Measurements from ENCODE around the gene GOLGA6A. TPM values are rescaled to one million over a fixed set of nuclear protein-coding genes. Genes with fewer than 3 reads are reported as not detected.

Gene GOLGA6A
- total and polyA plus RNA-seq, 2 donors (not counting 1 experiment from before 2014, with no cell fraction given): 0.31 to 1.0 TPM

GRCh38 chr15:74127255-74127953, 45.1 kb upstream of the GOLGA6A start:
- Histone ChIP-seq H4K20me1 (ENCODE audit: control insufficient read depth, insufficient read depth, low read length, poor library complexity, severe bottlenecking) (no peaks in the 10 kb centered on the region), H3K9ac (ENCODE audit: low read length) (peak overlapping the region; percentile 42), H3K9me3 (ENCODE audit: control extremely low read depth in 1 of 3, control insufficient read depth in 2 of 3, insufficient read depth in 1 of 3, low read length in 2 of 3) (peaks cover 0 to 45% (median 3%) of the 10 kb centered on the region in 3 donors), H3K27me3 (replicated peaks in 1 of 4; ENCODE audit: control extremely low read depth in 1 of 4, control insufficient read depth in 3 of 4, insufficient read depth in 4 of 4, low read length in 3 of 4) (peaks cover 0 to 59% (median 38%) of the 10 kb centered on the region in 4 experiments), H3K4me1 (ENCODE audit: control insufficient read depth in 2 of 2, insufficient read depth in 2 of 2, low read length in 2 of 2) (peaks cover 66 to 67% of the 10 kb centered on the region in 2 donors), H2AFZ (ENCODE audit: insufficient read depth, low read depth, low read length, poor library complexity, severe bottlenecking) (peak overlapping the region; percentile 60), H3K4me2 (replicated peaks; ENCODE audit: low read depth, low read length, poor library complexity, severe bottlenecking) (peak overlapping the region; percentile 79), H3K27ac (ENCODE audit: low read length in 2 of 2) (no peak overlapping the region), H3K36me3 (replicated peaks in 1 of 2; ENCODE audit: control extremely low read depth in 1 of 2, control insufficient read depth in 1 of 2, extremely low read depth in 1 of 2, insufficient read depth in 2 of 2, low read length in 1 of 2) (no peaks in the 10 kb centered on the region), H3K4me3 (ENCODE audit: control extremely low read depth in 1 of 5, extremely low read depth in 1 of 5, insufficient read depth in 1 of 5, low read depth in 2 of 5, low read length in 4 of 5) (peak overlapping the region in 3 of 5 experiments; percentile 30 to 50 (median 38)), H3K79me2 (ENCODE audit: control insufficient read depth, insufficient read depth, low read length) (no peaks in the 10 kb centered on the region)
- H3K4me3 Mint-ChIP-seq: peak overlapping the region; percentile 78
- peaks cover 47% of the 10 kb centered on the region for H3K27me3 Mint-ChIP-seq
- ChIA-PET CTCF (interaction anchor here (1.0 to 1.9 kb wide), 5 partner anchors 15 to 195 kb away, joined by 3 to 6 read pairs (median 4); no protein-coding TSS in a partner anchor), POLR2A (interaction anchor here (0.6 kb wide), 1 partner anchor 272 kb away, joined by 3 read pairs; no protein-coding TSS in a partner anchor)
- H3K27ac Mint-ChIP-seq: peak overlapping the region; percentile 41
- peaks cover 61% of the 10 kb centered on the region for H3K4me1 Mint-ChIP-seq
- intact Hi-C loops (cut with micrococcal nuclease): loop anchor here (1.0 kb wide), 4 partner anchors 9 to 195 kb away; no protein-coding TSS in a partner anchor
- H3K9me3 Mint-ChIP-seq (ENCODE audit: insufficient read depth): no peaks in the 10 kb centered on the region
- DNase-seq: peak; percentile 86
- ATAC-seq (ENCODE audit: low read depth): peak; percentile 83
- WGBS (ENCODE audit: insufficient coverage): 8% methylated on average over 43 of the region's 44 CpGs
- peak; percentile 98 for TF ChIP-seq CTCF (IDR thresholded peaks at IDR 0.05)
- TF ChIP-seq EZH2 (IDR thresholded peaks at IDR 0.05; ENCODE audit: borderline replicate concordance, insufficient read depth, low read depth, low read length, poor library complexity, severe bottlenecking): no peak

GRCh38 chr15:74124759-74125158, 42.4 kb upstream of the GOLGA6A start:
- no peak overlapping the region for H3K4me2 ChIP-seq (replicated peaks; ENCODE audit: low read depth, low read length, poor library complexity, severe bottlenecking)
- no peak overlapping the region for H3K4me3 Mint-ChIP-seq
- H3K27ac ChIP-seq (ENCODE audit: low read length in 2 of 2): no peak overlapping the region
- DNase-seq (no peak), ATAC-seq (ENCODE audit: low read depth) (no peak)
- no peak for TF ChIP-seq EZH2 (IDR thresholded peaks at IDR 0.05; ENCODE audit: borderline replicate concordance, insufficient read depth, low read depth, low read length, poor library complexity, severe bottlenecking)
- no peak for TF ChIP-seq CTCF (IDR thresholded peaks at IDR 0.05)
- H3K9me3 ChIP-seq (ENCODE audit: control extremely low read depth in 1 of 3, control insufficient read depth in 2 of 3, insufficient read depth in 1 of 3, low read length in 2 of 3): peaks cover 0 to 19% (median 0%) of the 10 kb centered on the region in 3 donors
- peaks cover 21% of the 10 kb centered on the region for H3K27me3 Mint-ChIP-seq
- CTCF ChIA-PET: interaction anchor here (1.4 kb wide), 1 partner anchor 196 kb away, joined by 5 read pairs; no protein-coding TSS in a partner anchor
- H3K4me3 ChIP-seq (ENCODE audit: control extremely low read depth in 1 of 5, extremely low read depth in 1 of 5, insufficient read depth in 1 of 5, low read depth in 2 of 5, low read length in 4 of 5): no peak overlapping the region
- H3K27ac Mint-ChIP-seq: no peak overlapping the region
- H3K4me1 ChIP-seq (ENCODE audit: control insufficient read depth in 2 of 2, insufficient read depth in 2 of 2, low read length in 2 of 2): peaks cover 67 to 71% of the 10 kb centered on the region in 2 donors
- H3K79me2 ChIP-seq (ENCODE audit: control insufficient read depth, insufficient read depth, low read length): no peaks in the 10 kb centered on the region
- POLR2A ChIA-PET: no interaction called here
- H3K9me3 Mint-ChIP-seq (ENCODE audit: insufficient read depth): no peaks in the 10 kb centered on the region
- peaks cover 0 to 33% (median 16%) of the 10 kb centered on the region in 4 experiments for H3K27me3 ChIP-seq (replicated peaks in 1 of 4; ENCODE audit: control extremely low read depth in 1 of 4, control insufficient read depth in 3 of 4, insufficient read depth in 4 of 4, low read length in 3 of 4)
- H4K20me1 ChIP-seq (ENCODE audit: control insufficient read depth, insufficient read depth, low read length, poor library complexity, severe bottlenecking): no peaks in the 10 kb centered on the region
- H3K9ac ChIP-seq (ENCODE audit: low read length): no peak overlapping the region
- intact Hi-C loops (cut with micrococcal nuclease): no loop called here
- WGBS (ENCODE audit: insufficient coverage): no CpG with 5 or more reads among the region's 7 CpGs
- H3K36me3 ChIP-seq (replicated peaks in 1 of 2; ENCODE audit: control extremely low read depth in 1 of 2, control insufficient read depth in 1 of 2, extremely low read depth in 1 of 2, insufficient read depth in 2 of 2, low read length in 1 of 2): no peaks in the 10 kb centered on the region
- H3K4me1 Mint-ChIP-seq: peaks cover 63% of the 10 kb centered on the region
- no peak overlapping the region for H2AFZ ChIP-seq (ENCODE audit: insufficient read depth, low read depth, low read length, poor library complexity, severe bottlenecking)

Measured in B cell (primary cell).